GM18867 (cell line): Measurements from ENCODE around the gene ARHGAP33.

Experiments used
- ATAC-seq: cut with Tn5 transposase; IDR thresholded peaks from one replicate; pipeline ENCODE4 v1.9.1; 2021; ENCODE audit warnings: mild to moderate bottlenecking, moderate library complexity; ENCODE audit not compliant: unreplicated experiment

ARHGAP33 gene, protein sequence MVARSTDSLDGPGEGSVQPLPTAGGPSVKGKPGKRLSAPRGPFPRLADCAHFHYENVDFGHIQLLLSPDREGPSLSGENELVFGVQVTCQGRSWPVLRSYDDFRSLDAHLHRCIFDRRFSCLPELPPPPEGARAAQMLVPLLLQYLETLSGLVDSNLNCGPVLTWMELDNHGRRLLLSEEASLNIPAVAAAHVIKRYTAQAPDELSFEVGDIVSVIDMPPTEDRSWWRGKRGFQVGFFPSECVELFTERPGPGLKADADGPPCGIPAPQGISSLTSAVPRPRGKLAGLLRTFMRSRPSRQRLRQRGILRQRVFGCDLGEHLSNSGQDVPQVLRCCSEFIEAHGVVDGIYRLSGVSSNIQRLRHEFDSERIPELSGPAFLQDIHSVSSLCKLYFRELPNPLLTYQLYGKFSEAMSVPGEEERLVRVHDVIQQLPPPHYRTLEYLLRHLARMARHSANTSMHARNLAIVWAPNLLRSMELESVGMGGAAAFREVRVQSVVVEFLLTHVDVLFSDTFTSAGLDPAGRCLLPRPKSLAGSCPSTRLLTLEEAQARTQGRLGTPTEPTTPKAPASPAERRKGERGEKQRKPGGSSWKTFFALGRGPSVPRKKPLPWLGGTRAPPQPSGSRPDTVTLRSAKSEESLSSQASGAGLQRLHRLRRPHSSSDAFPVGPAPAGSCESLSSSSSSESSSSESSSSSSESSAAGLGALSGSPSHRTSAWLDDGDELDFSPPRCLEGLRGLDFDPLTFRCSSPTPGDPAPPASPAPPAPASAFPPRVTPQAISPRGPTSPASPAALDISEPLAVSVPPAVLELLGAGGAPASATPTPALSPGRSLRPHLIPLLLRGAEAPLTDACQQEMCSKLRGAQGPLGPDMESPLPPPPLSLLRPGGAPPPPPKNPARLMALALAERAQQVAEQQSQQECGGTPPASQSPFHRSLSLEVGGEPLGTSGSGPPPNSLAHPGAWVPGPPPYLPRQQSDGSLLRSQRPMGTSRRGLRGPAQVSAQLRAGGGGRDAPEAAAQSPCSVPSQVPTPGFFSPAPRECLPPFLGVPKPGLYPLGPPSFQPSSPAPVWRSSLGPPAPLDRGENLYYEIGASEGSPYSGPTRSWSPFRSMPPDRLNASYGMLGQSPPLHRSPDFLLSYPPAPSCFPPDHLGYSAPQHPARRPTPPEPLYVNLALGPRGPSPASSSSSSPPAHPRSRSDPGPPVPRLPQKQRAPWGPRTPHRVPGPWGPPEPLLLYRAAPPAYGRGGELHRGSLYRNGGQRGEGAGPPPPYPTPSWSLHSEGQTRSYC

DNA sequence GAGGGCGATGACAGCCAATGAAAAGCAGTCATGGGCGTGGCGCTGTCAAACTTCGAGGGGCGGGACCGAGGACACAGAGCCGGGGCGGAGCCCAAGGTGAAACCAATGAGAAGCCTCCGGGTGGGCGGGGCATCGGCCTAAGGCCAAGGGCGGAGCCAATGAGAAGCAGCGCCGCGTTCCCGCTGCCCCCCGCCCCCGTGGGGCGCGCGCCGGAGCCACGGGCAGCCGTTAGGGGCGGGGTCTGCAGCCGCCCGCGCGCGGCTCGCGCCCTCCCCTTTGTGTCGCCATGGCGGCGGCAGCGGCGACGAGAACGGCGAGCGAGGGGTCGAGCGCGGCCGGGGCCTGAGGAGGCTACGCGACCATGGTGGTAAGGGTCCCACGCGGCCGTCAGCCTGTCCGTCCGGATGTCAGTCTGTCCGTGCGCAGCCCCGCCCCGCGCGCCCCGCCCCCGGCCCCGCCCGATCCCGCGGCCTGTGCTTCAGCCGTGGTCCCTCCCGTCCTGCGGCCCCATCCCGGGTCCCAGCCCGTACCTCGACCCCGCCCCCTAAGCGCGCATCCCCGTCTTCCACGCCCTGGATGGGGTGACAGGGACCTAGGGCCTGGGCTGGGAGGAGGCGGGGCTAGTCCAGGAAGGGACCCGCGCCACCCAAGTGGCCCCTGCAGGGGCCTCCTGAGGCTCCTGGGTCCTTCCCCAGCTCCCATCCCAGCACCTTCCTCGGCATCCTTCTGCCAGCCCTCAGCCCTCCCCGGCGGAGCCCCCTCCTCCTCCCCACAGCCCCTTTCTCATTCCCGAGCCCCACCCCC, at the start of gene ARHGAP33:
ARHGAP33 (plus strand) TSS at position 267 of the 804 bp plus-strand sequence; CDS start at position 362, 95 bp downstream.
- ATAC-seq: peak; percentile 88

DNA sequence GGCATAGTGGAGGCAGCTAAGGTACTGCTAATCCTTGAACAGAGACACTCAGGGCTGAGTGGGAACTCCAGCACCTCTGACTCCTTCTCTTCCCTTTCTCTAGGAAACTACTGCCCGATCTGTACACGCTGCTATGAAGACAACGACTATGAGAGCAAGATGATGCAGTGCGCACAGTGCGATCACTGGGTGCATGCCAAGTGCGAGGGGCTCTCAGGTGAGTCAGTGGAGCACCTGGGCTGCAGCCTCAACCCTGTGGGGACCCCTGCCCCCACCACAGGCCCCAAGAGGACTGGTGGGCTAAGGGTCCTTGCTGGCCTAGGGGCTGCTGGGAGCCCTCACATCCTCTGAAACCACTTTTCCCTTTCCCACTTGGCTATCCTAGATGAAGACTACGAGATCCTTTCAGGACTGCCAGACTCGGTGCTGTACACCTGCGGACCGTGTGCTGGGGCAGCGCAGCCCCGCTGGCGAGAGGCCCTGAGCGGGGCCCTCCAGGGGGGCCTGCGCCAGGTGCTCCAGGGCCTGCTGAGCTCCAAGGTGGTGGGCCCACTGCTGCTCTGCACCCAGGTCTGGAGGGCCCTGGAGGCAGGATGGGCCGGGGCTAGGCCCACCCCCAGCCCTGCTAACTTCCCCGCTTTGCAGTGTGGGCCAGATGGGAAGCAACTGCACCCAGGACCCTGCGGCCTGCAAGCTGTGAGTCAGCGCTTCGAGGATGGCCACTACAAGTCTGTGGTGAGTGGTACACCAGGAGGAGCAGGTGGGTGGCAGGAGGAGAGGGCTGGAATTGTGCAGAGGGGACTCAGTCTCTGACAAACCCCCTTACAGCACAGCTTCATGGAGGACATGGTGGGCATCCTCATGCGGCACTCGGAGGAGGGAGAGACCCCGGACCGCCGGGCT, 48.1 kb upstream of the ARHGAP33 start:
- no peak for ATAC-seq

DNA sequence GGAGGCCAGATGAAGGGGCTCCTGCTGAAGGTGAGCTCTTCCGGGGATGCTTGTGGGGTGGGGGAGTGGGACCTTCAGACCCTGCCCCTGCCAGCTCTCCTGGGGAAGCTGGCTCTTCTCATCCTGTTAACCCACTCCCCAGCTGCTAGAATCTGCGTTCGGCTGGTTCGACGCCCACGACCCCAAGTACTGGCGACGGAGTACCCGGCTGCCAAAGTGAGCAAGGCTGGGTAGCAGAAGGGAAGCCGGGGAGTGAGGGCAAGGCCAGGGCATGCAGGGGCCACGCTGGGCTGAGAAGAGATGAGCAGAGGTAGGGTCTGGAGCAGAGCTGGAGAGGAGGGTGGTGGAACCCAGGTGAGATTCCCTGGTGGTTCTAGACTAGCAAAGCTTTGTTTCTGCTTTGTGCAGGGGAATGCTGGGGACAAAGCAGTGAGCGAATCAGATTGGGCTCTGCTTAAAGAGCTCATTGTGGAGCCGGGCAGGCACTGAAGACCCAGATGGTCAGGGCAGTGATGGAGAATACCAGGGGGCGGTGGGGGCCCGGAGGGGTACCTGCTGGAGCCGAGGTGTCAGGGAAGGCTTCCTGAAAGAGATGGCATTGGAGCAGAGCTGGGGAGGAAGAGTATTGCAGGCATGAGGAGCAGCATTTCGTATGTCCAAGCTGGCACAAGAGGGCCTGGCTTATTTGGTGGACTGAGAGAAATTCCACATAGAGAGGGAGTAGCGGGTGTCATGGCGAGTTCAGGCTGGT, 47.2 kb upstream of the ARHGAP33 start:
- no peak for ATAC-seq

DNA sequence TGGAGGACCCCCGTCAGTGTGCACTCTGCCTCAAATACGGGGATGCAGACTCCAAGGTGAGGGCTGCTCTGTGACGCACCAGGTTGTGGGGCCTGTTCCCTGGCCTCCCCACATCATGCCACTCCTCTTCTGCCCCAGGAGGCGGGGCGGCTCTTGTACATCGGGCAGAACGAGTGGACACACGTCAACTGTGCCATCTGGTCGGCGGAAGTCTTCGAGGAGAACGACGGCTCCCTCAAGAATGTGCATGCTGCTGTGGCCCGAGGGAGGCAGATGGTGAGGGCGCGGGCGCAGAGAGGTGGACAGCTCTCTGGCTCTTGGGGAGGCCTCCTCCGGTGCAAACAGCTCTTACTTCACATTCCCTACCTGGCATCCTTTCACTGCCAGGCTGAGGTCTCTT, 46.3 kb upstream of the ARHGAP33 start:
- ATAC-seq: no peak

DNA sequence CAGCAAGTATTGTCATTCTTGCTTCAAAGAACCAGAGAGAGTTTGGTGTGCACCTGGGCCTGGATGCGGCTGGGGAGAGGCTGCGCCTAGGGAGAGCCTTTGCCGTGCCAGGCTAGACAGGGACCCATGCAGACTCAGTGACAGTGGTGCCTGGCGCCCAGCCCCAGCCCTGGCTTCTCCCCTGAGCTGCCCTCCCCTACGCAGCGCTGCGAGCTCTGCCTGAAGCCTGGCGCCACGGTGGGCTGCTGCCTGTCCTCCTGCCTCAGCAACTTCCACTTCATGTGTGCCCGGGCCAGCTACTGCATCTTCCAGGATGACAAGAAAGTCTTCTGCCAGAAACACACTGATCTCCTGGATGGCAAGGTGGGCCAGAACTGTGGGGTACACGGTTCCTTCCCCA, 45.6 kb upstream of the ARHGAP33 start:
- no peak for ATAC-seq

DNA sequence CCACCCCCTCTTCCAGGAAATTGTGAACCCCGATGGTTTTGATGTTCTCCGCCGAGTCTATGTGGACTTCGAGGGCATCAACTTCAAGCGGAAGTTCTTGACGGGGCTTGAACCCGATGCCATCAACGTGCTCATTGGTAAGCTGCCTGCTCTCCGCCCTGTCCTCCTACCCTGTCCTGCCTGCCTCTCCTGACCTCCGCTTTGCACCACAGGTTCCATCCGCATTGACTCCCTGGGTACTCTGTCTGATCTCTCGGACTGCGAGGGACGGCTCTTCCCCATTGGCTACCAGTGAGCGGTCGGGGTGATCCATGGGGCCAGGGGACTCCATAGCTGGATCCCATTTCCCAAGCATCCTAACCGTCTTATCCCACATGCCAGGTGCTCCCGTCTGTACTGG, 45.0 kb upstream of the ARHGAP33 start:
- no peak for ATAC-seq

DNA sequence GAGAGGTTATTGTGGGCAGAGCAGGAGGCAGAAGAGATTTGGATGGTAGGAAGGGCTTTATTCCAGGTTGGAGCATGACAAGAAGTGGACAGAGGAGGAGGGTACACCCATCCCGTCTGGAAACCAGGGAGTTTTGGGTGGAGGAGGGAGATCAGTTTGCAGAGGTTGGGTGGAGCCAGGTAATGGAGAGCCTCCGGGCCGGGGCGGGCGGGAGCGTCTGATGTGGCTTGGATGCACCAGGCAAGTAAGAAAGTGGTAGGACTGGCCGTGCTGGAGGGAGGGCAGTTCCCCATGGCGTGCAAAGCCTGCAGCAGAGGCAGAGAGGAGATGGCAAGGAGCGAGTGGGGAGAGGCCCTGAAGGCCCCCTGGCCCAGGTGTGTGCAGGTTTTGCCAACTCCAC, 44.0 kb upstream of the ARHGAP33 start:
- no peak for ATAC-seq

DNA sequence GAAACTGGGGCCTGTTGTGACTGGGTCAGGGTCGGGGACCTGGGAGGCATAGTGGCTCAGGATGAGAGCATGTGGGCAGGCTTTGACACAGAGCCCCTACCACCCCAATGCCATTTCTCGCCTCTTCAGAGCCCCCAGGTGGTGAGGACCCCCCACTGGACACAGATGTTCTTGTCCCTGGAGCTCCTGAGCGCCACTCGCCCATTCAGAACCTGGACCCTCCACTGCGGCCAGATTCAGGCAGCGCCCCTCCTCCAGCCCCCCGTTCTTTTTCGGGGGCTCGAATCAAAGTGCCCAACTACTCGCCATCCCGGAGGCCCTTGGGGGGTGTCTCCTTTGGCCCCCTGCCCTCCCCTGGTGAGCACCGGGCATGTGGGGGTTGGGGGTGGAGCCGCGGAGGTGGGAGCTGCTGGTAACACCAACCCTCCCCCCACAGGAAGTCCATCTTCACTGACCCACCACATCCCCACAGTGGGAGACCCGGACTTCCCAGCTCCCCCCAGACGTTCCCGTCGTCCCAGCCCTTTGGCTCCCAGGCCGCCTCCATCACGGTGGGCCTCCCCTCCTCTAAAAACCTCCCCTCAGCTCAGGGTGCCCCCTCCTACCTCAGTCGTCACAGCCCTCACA, 43.5 kb upstream of the ARHGAP33 start:
- ATAC-seq: no peak

DNA sequence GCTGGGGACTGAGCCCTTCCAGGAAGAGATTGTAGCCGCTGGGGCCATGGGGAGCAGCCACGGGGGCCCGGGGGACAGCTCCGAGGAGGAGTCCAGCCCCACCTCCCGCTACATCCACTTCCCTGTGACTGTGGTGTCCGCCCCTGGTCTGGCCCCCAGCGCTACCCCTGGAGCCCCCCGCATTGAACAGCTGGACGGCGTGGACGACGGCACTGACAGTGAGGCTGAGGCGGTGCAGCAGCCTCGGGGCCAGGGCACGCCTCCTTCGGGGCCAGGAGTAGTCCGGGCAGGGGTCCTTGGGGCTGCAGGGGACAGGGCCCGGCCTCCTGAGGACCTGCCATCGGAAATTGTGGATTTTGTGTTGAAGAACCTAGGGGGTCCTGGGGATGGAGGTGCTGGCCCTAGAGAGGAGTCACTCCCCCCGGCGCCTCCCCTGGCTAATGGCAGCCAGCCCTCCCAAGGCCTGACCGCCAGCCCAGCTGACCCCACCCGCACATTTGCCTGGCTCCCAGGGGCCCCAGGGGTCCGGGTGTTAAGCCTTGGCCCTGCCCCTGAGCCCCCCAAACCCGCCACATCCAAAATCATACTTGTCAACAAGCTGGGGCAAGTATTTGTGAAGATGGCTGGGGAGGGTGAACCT, 42.7 kb upstream of the ARHGAP33 start:
- no peak for ATAC-seq

DNA sequence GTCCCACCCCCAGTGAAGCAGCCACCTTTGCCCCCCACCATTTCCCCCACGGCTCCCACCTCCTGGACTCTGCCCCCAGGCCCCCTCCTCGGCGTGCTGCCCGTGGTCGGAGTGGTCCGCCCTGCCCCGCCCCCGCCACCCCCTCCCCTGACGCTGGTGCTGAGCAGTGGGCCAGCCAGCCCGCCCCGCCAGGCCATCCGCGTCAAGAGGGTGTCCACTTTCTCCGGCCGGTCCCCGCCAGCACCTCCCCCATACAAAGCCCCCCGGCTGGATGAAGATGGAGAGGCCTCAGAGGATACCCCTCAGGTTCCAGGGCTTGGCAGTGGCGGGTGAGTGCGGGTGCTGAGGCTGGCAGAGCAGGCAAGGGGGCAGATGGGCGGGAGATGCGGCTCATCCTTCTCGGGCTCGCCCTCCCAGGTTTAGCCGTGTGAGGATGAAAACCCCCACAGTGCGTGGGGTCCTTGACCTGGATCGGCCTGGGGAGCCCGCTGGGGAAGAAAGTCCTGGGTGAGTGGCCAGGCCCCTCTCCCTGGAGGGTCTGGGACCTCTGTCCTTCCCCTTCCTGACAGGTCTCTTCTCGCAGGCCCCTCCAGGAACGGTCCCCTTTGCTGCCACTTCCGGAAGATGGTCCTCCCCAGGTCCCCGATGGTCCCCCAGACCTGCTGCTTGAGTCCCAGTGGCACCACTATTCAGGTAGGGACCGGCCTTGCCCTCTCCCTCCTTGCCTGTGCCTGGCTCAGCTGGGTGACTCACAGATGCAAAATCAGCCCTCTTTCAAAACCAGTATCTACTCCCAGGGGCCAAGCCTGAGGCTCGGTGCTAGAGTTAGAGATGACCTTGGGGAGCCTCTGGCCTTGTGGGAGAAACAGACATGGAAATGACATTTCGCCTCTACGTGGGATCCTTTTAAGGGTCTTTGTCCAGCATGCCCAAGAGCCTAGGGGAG, 41.9 kb upstream of the ARHGAP33 start:
- ATAC-seq: no peak

DNA sequence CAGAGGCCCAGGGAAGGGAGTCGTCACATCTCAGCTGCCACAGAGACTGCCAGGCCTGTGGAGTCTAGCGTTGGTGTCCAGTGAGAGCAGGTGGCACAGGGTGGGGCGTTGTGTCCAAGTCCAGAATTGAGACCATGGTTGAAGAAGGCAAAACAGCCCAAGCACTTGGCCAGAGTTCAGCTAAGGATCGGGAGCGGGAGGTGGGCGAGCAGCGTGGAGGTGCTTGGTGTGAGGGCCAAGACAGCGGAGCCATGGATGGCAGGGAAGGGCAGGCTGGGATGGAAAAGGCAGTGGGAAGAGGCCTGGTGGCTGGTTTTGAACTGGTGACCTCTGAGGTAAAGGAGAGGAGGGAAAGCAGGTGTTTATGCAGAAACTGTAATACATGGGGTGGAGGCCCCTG, 41.1 kb upstream of the ARHGAP33 start:
- no peak for ATAC-seq

DNA sequence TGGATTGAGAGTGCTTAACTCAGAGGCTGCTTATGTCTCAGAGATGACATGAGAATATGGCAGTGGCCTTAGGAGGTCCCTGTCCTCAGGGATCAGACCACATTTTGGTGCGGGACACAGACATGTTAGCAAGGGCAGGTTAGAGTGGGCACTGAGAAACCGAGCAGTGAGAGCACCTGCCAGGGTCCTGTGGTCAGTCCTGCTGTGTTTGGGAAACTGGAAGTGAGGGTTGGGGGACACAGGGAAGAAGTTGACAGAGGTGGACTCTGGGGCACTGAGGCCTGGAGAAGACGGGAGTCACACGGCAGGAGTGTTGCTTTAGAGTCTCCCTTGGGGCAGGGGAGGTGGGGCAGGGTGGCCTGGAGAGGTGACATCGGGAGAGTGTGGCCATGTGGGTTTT, 40.5 kb upstream of the ARHGAP33 start:
- ATAC-seq: no peak

DNA sequence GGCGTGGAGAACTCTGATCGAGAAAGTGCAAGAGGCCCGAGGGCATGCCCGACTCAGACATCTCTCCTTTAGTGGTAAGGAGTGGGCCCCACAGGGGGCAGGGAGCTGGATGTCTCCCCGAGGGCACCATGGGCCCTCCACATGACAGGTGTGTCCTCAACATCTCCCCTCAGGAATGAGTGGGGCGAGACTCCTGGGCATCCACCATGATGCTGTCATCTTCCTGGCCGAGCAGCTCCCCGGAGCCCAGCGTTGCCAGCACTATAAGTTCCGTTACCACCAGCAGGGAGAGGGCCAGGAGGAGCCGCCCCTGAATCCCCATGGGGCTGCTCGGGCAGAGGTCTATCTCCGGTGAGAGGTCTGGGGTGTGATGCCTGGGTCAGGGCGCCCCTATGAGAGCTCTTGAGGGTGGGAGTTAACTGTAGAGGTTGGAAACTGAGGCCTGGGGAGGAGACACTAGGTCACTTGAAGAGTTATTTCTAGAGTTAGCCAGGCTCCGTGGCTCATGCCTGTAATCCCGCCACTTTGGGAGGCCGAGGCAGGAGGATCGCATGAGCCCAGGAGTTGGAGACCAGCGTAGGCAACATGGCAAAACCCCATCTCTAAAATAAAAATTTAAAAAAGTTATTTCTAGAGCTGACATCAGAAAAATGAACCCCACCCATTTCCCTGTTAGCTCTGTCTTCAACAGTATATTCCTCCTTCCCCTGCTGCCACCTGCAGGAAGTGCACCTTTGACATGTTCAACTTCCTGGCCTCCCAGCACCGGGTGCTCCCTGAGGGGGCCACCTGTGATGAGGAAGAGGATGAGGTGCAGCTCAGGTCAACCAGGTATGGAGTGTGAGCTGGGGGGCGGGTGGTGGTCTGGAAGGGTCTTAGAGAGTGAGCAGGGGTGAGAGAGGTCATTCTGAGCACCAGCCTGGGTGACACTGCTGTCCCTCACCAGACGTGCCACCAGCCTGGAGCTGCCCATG, 38.2 kb upstream of the ARHGAP33 start:
- no peak for ATAC-seq

DNA sequence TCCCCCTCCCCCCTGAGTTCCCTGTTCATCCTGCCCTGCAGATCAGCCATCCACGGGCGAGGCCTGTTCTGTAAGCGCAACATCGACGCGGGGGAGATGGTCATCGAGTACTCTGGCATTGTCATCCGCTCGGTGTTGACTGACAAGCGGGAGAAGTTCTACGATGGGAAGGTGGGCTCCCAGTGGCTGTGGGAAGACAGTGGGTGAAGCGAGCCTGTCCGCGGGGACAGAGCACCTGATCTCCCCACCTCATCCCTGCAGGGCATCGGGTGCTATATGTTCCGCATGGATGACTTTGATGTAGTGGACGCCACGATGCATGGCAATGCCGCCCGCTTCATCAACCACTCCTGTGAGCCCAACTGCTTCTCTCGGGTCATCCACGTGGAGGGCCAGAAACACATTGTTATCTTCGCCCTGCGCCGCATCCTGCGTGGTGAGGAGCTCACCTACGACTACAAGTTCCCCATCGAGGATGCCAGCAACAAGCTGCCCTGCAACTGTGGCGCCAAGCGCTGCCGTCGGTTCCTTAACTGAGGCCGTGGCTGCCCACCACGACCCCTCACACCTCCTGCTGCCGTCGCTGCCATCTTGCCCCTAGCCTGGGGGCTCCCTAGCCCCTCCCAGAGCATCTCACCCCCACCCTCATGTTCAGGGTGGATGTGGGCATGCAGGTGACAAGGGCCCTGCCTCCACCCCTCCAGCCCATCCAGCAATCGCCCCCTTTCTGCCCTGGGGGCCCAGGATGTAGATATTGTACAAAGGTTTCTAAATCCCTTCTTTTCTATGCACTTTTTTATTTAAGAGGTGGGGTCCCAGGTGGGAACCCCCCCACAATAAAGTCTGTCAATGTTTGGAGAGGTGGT, 37.1 kb upstream of the ARHGAP33 start:
- no peak for ATAC-seq

DNA sequence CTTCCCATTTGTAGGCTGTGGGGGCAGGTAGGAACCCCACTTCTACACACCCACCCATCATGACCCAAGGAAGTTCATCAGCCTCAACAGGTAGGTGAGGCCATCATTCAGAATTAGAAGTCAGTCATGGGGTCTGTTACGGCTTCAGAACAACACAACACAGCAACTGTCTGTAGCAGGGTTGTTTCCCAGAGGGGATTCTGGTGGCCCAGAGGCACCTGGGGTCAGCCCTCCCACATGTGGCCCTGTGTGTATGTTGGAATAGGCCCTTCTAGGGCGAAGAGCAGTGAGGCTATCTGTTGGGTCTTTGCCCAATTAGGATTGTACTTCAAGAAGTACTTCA, 36.5 kb upstream of the ARHGAP33 start:
- no peak for ATAC-seq
